GM12875 (cell line): Measurements from ENCODE around the gene RFT1.
A peak's percentile ranks its signal among the peaks of the same experiment; 100 is the strongest.

Experiments used
- H3K4me3 ChIP-seq: one replicate; pipeline ENCODE4 v1.5.1; 2011; ENCODE audit warnings: low read depth, low read length, control low read depth
- TF ChIP-seq, protein P1 (sequence below): IDR thresholded peaks from 2 replicates; pipeline ENCODE4 v1.5.1; 2011; ENCODE audit warnings: low read depth, mild to moderate bottlenecking, control low read depth, inconsistent platforms, low read length, moderate library complexity, borderline replicate concordance; ENCODE audit not compliant: insufficient read depth

The RFT1 gene

DNA sequence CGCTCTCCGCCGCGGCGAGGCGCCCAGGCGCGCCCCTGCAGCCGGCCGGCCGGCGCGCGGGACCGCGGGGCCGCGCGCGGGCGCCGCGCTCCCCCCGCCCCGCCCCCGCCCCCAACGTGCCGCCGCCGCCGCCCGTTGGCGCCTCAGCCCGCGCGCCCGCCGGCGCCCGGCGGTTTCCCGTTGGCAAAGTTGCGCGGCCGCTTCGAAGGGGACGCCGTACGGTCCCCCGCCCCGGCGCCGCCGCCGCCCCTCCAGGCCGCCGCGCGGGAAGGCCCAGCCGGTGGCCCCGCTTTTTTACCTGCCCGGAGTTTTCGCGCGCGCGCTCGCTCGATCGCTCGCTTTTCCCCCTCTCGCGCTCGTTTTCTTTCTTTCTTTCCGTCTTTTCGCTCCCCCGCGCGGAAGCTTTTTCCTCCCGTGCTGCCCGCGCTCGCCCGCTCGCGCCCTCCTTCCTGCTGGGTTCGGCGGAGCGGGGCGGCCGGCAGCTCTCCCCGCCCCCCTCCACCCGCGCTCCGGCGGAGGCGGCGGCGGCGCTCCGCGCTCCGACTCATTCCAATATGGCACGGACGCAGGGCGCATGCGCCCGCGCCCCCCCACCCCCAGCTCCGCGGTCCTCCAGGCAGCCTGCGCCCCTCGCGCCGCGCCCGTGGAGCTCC, 84.6 kb downstream of the RFT1 start, which contains the start of gene SFMBT1:
TSS of gene SFMBT1 (minus strand) at position 556 of the 653 bp plus-strand sequence. CDS start 76,945 bp downstream, outside the sequence.
- TF ChIP-seq, protein P1, sequence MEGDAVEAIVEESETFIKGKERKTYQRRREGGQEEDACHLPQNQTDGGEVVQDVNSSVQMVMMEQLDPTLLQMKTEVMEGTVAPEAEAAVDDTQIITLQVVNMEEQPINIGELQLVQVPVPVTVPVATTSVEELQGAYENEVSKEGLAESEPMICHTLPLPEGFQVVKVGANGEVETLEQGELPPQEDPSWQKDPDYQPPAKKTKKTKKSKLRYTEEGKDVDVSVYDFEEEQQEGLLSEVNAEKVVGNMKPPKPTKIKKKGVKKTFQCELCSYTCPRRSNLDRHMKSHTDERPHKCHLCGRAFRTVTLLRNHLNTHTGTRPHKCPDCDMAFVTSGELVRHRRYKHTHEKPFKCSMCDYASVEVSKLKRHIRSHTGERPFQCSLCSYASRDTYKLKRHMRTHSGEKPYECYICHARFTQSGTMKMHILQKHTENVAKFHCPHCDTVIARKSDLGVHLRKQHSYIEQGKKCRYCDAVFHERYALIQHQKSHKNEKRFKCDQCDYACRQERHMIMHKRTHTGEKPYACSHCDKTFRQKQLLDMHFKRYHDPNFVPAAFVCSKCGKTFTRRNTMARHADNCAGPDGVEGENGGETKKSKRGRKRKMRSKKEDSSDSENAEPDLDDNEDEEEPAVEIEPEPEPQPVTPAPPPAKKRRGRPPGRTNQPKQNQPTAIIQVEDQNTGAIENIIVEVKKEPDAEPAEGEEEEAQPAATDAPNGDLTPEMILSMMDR = no peak

DNA sequence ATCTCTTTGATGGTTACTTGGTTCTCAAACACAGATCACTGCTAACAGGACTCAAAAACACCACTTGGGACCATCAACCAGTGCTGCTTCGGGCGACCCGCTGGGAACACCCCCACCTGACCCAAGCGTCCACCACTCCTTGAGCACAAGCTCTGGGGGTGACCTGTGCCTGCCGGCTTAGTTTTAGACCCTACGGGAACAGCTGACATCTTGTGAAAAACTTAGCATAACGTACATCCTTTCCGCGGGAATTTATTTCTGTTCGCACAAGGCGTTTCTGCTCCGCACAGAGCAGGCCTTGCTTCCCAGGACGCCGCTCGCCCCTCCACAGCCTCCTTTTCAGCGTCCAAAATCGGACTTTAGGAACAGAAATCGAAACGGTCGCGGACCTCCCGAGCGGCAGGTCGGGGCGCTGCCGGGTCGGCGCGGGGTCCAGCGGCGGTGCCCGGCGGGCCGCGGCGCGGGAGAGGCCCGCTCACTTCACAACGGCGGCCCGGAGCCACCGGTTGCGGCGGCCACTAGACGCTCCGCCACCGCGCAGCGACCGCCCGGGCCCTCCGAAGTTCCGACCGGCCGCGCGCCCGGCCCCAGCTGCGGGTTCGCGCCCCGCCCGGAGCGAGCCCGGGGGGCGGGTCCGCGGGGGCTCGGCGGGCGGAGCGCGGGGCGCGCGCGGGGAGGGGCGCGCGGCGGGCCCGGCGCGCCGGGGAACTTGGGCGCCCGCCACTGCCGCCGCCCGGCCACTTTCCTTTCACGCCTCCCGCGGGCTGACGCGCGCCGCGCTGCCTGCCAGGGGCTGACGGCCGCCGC, 85.3 kb downstream of the RFT1 start:
- H3K4me3 ChIP-seq = peak overlapping the region; percentile 87
- TF ChIP-seq, protein P1 = no peak

More for the DNA sequence above, 84.6 kb downstream of the RFT1 start, which contains the start of gene SFMBT1:
- H3K4me3 ChIP-seq = peak within 1 kb of the TSS; percentile 87

DNA sequence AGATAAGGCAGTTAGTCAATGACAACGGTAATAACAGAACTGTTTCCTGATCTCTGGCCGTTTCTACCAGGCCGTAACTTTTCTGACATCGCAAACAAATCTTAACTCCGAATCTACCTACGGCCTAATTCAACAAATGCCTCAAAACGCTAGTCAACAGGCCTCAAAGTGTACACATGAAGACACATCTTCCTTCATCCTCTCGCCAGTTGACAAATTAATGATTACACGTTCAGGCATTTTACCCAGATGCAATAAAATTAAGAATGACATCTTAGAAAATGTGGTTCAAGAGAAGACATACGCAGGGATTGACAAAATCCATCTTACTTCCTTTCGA, 85.9 kb downstream of the RFT1 start:
- peak overlapping the region; percentile 64 for H3K4me3 ChIP-seq
- TF ChIP-seq, protein P1 = no peak

DNA sequence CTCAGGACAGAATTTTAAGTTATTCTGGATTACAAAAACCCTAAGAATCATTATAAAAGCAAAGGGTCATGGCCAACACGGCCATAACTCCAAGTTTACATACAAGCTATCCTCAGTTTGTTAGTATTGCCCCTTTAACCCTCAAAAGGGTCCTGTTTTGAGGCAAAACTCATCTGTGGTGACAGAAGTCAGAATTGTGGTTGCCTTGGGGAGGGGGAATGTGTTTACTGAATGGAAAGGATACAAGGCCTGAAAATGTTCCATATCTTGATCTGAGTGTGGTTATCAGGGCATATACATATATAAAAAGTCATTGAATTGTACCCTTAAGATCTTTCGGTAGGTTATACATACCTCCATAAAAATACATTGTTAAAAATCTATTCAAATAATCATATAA, 86.5 kb downstream of the RFT1 start:
- TF ChIP-seq, protein P1 = no peak
- H3K4me3 ChIP-seq = no peak overlapping the region

DNA sequence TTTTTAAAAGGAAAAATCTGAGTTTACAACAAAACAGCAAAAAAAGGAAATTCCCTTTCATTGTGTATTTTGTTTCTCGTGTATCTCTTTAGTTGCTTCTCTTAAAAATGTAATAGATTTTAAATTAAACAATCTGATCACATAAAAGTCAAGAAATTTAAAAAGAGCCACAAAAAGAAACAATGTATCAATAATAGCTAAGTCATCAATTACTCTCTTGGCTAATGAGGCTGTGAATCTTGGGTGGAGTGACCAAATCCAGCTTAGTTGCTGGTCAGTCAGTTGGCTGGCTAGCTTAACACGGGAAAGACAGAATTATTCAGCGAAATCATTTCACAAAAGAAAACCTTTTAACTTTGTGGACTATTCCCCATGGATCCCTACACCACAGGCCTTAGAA, 87.6 kb downstream of the RFT1 start:
- H3K4me3 ChIP-seq = no peak overlapping the region
- TF ChIP-seq, protein P1 = no peak

DNA sequence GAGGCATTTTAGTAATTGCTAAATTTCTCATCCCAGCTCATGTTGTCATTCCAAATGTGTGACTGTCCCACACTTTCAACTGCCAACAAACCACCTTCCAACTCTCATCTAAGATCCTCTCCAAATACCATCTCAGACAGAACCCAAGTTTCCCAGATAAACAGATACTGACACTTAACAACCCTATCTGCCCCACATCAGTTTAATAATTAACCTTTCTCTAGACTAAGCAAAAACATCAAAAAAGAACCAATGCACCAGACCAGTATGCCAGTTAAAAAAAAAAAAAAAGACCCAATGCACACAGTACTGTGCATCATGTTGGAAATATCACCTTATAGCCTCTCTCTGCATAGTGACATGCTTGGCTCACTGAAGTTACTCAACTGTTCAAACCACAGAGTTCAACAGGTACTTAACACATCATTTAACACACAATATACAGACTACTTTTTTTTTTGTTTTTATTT, 89.8 kb downstream of the RFT1 start:
- no peak overlapping the region for H3K4me3 ChIP-seq
- TF ChIP-seq, protein P1 = no peak
